NOMO-1 treated with dmso at 0.1 percent for 144 hours (cell line): ENCODE measurements around the gene ADORA2A.
"Not testable (repeated sequence)": the region's sequence is repeated elsewhere in the genome, so short reads cannot be mapped to it uniquely, and the experiment has no call there.

Experiments
- DNase-seq: peaks from one replicate; lab custom pipeline; 2025; ENCODE audit not compliant: unreplicated experiment; lab: John Stamatoyannopoulos, UW

The ADORA2A gene

GRCh38 chr22:24482575-24482974 lies 55.2 kb downstream of the ADORA2A start:
- DNase-seq = peak; percentile 89

GRCh38 chr22:24482998-24483397 lies 55.6 kb downstream of the ADORA2A start:
- no peak for DNase-seq

- no peak for DNase-seq
Measured at GRCh38 chr22:24483976-24484545, 56.7 kb downstream of the ADORA2A start.

GRCh38 chr22:24485170-24485569 lies 57.8 kb downstream of the ADORA2A start:
- no peak for DNase-seq

GRCh38 chr22:24485608-24486007 lies 58.2 kb downstream of the ADORA2A start:
- no peak for DNase-seq

- peak; percentile 74 for DNase-seq
Measured at GRCh38 chr22:24486501-24486921, 59.1 kb downstream of the ADORA2A start.

- no peak for DNase-seq
Measured at GRCh38 chr22:24489011-24489410, 61.6 kb downstream of the ADORA2A start.

GRCh38 chr22:24489434-24489833 lies 62.0 kb downstream of the ADORA2A start:
- not testable (repeated sequence) for DNase-seq
